SK-N-SH treated with all-trans-retinoic acid at 6 μM for 48 hours (cell line): Measurements from ENCODE around the gene LOXL4.

Source experiments
- ATAC-seq: fragments of 200-7000 bp; cut with Tn5 transposase; 3 replicates; pipeline ENCODE4 v1.9.1; 2020; ENCODE audit warnings: mild to moderate bottlenecking, moderate library complexity
- ARNTL ChIP-seq: fragments of 450-650 bp; formaldehyde crosslinking; IDR thresholded peaks from 2 replicates; pipeline ENCODE4 v1.5.0; 2020; ENCODE audit warnings: low read depth, mild to moderate bottlenecking, moderate library complexity, borderline replicate concordance
- BACH2 ChIP-seq: fragments of 250-450 bp; sonication (Bioruptor Pico); IDR thresholded peaks from 2 replicates; pipeline ENCODE4 v1.9.0; 2021; ENCODE audit warnings: mild to moderate bottlenecking, borderline replicate concordance
- CREB5 ChIP-seq: fragments of 250-450 bp; sonication (Bioruptor Pico); IDR thresholded peaks from 2 replicates; pipeline ENCODE4 v1.5.1; 2020; ENCODE audit warnings: low read depth, mild to moderate bottlenecking, moderate library complexity
- CSDC2 ChIP-seq: fragments of 250-450 bp; sonication (Bioruptor Pico); IDR thresholded peaks from 2 replicates; pipeline ENCODE4 v1.5.0; 2020; ENCODE audit warnings: mild to moderate bottlenecking, moderate library complexity
- CSRNP3 ChIP-seq: fragments of 250-450 bp; sonication (Bioruptor Pico); IDR thresholded peaks from 2 replicates; pipeline ENCODE4 v1.5.1; 2021; ENCODE audit warnings: mild to moderate bottlenecking, moderate library complexity
- ESRRG ChIP-seq: fragments of 250-450 bp; sonication (Bioruptor Pico); IDR thresholded peaks from 2 replicates; pipeline ENCODE4 v1.6.1; 2021; ENCODE audit warnings: mild to moderate bottlenecking
- GLIS3 ChIP-seq: fragments of 250-450 bp; sonication (Bioruptor Pico); IDR thresholded peaks from 2 replicates; pipeline ENCODE4 v1.5.0; 2020; ENCODE audit warnings: mild to moderate bottlenecking, moderate library complexity
- ISL1 ChIP-seq: fragments of 250-450 bp; sonication (Bioruptor Pico); IDR thresholded peaks from 2 replicates; pipeline ENCODE4 v2.1.2; 2022; ENCODE audit warnings: mild to moderate bottlenecking, moderate library complexity
- OSR1 ChIP-seq: fragments of 250-450 bp; sonication (Bioruptor Pico); IDR thresholded peaks from 2 replicates; pipeline ENCODE4 v1.8.0; 2022; ENCODE audit warnings: moderate library complexity, mild to moderate bottlenecking, inconsistent platforms
- POU6F1 ChIP-seq: fragments of 250-450 bp; sonication (Bioruptor Pico); IDR thresholded peaks from 2 replicates; pipeline ENCODE4 v1.8.0; 2021; ENCODE audit warnings: low read depth, mild to moderate bottlenecking, moderate library complexity, borderline replicate concordance
- PPARA ChIP-seq: fragments of 250-450 bp; sonication (Bioruptor Pico); IDR thresholded peaks from 2 replicates; pipeline ENCODE4 v1.5.0; 2020; ENCODE audit warnings: mild to moderate bottlenecking, borderline replicate concordance
- RARB ChIP-seq: fragments of 250-450 bp; sonication (Bioruptor Pico); IDR thresholded peaks from 2 replicates; pipeline ENCODE4 v1.8.0; 2021; ENCODE audit warnings: mild to moderate bottlenecking, moderate library complexity
- SNAI2 ChIP-seq: fragments of 250-450 bp; sonication (Bioruptor Pico); IDR thresholded peaks from 2 replicates; pipeline ENCODE4 v1.5.0; 2020; ENCODE audit warnings: mild to moderate bottlenecking, moderate library complexity
- TCF4 ChIP-seq: fragments of 250-450 bp; sonication (Bioruptor Pico); IDR thresholded peaks from 2 replicates; pipeline ENCODE4 v1.8.0; 2021; ENCODE audit warnings: mild to moderate bottlenecking, moderate library complexity, borderline replicate concordance
- TOX ChIP-seq: fragments of 250-450 bp; sonication (Bioruptor Pico); IDR thresholded peaks from 2 replicates; pipeline ENCODE4 v1.8.0; 2021; ENCODE audit warnings: mild to moderate bottlenecking, moderate library complexity, borderline replicate concordance
- TSHZ2 ChIP-seq: fragments of 250-450 bp; sonication (Bioruptor Pico); IDR thresholded peaks from 2 replicates; pipeline ENCODE4 v1.5.0; 2020; ENCODE audit warnings: mild to moderate bottlenecking, moderate library complexity
- ZFP3 ChIP-seq: fragments of 250-450 bp; sonication (Bioruptor Pico); IDR thresholded peaks from 2 replicates; pipeline ENCODE4 v1.5.0; 2020; ENCODE audit warnings: mild to moderate bottlenecking, moderate library complexity
- ZFP30 ChIP-seq: fragments of 450-650 bp; formaldehyde crosslinking; IDR thresholded peaks from 2 replicates; pipeline ENCODE4 v1.5.0; 2022; ENCODE audit warnings: mild to moderate bottlenecking, moderate library complexity
- ZNF565 ChIP-seq: fragments of 450-650 bp; formaldehyde crosslinking; conservative IDR thresholded peaks from 2 replicates; pipeline ENCODE4 v1.5.0; 2020; ENCODE audit warnings: low read depth, mild to moderate bottlenecking, moderate library complexity
- ZNF70 ChIP-seq: fragments of 450-650 bp; formaldehyde crosslinking; IDR thresholded peaks from 2 replicates; pipeline ENCODE4 v1.5.0; 2020; ENCODE audit warnings: mild to moderate bottlenecking, moderate library complexity
- ZNF8 ChIP-seq: fragments of 450-650 bp; formaldehyde crosslinking; IDR thresholded peaks from 2 replicates; pipeline ENCODE4 v1.5.0; 2020; ENCODE audit warnings: mild to moderate bottlenecking, moderate library complexity

LOXL4 gene

GRCh38 chr10:98276311-98276710 lies 8.3 kb upstream of the LOXL4 start:
- TF ChIP-seq ARNTL (CRISPR knock-in tag) (no peak), TCF4 (CRISPR knock-in tag) (no peak), ZFP30 (CRISPR knock-in tag) (no peak), ZFP3 (no peak), TOX (CRISPR knock-in tag) (no peak), ESRRG (CRISPR knock-in tag) (no peak), TSHZ2 (CRISPR knock-in tag) (no peak), ZNF70 (CRISPR knock-in tag) (no peak), SNAI2 (no peak)
- no peak for ATAC-seq

- TF ChIP-seq CSRNP3 (CRISPR knock-in tag) (no peak), ISL1 (no peak), TCF4 (CRISPR knock-in tag) (no peak)
- TF ChIP-seq, all 23 proteins: peak for 0
- ATAC-seq: no peak
Observed at GRCh38 chr10:98274562-98274961, 6.6 kb upstream of the LOXL4 start.

- ATAC-seq: no peak
- no peak for TF ChIP-seq GLIS3 (CRISPR knock-in tag)
- no peak for TF ChIP-seq SNAI2
- no peak for TF ChIP-seq CSDC2 (CRISPR knock-in tag)
- TF ChIP-seq ZNF8 (CRISPR knock-in tag): no peak
- TF ChIP-seq CSRNP3 (CRISPR knock-in tag): no peak
- no peak for TF ChIP-seq RARB (CRISPR knock-in tag)
- TF ChIP-seq TOX (CRISPR knock-in tag): no peak
- no peak for TF ChIP-seq PPARA (CRISPR knock-in tag)
Observed at GRCh38 chr10:98273057-98273850, 5.3 kb upstream of the LOXL4 start.

GRCh38 chr10:98272656-98273055 lies 4.7 kb upstream of the LOXL4 start:
- TF ChIP-seq OSR1 (CRISPR knock-in tag) (no peak), POU6F1 (CRISPR knock-in tag) (no peak), SNAI2 (no peak), ZNF565 (CRISPR knock-in tag) (no peak), ZNF8 (CRISPR knock-in tag) (no peak), TSHZ2 (CRISPR knock-in tag) (no peak), BACH2 (CRISPR knock-in tag) (no peak), ESRRG (CRISPR knock-in tag) (no peak), TCF4 (CRISPR knock-in tag) (no peak), CREB5 (no peak), RARB (CRISPR knock-in tag) (no peak)

More at GRCh38 chr10:98272656-98273055, 4.7 kb upstream of the LOXL4 start:
- no peak for ATAC-seq
